NCI-H2171 (cell line): ENCODE results near the gene AGMAT.

Source experiments
- DNase-seq: peaks from one replicate; lab custom pipeline; 2025; lab: John Stamatoyannopoulos, UW

Gene AGMAT

GRCh38 chr1:15523104-15524020 lies 61.5 kb downstream of the AGMAT start:
- DNase-seq: peak; percentile 52

GRCh38 chr1:15522551-15522950 lies 62.3 kb downstream of the AGMAT start:
- DNase-seq: no peak
